WTC11 (cell line): Measurements from ENCODE around the gene R3HDM1. TPM values are rescaled to one million over a fixed set of nuclear protein-coding genes. Genes with fewer than 3 reads are reported as not detected.

ENCODE experiments used
- ATAC-seq: fragments of 200-7000 bp; cut with Tn5 transposase; 2 replicates; pipeline ENCODE4 v1.10.0; 2021; ENCODE audit warnings: mild to moderate bottlenecking, moderate library complexity
- CTCF ChIA-PET: fragments of 300-600 bp; sonication (Branson Sonifier 250); formaldehyde crosslinking; loops from one replicate; lab custom pipeline; 2021; ENCODE audit warnings: antibody characterized with exemption; lab: Charles Lee
- POLR2A ChIA-PET: fragments of 350-600 bp; sonication (Branson Sonifier 250); formaldehyde crosslinking; loops from one replicate; lab custom pipeline; 2021; ENCODE audit warnings: antibody characterized with exemption; lab: Charles Lee
- DNase-seq: peaks from one replicate; pipeline ENCODE4 v3.0.0; 2021; ENCODE audit warnings: low spot score
- H3K27ac Mint-ChIP-seq: 2 replicates; pipeline ENCODE4 v1.8.0; 2021; ENCODE audit warnings: mixed read lengths
- H3K27me3 Mint-ChIP-seq: 2 replicates; pipeline ENCODE4 v1.8.0; 2021; ENCODE audit warnings: low read depth, mild to moderate bottlenecking, moderate library complexity, mixed read lengths
- H3K36me3 Mint-ChIP-seq: 2 replicates; pipeline ENCODE4 v1.8.0; 2021; ENCODE audit warnings: mixed read lengths
- H3K4me1 Mint-ChIP-seq: 2 replicates; pipeline ENCODE4 v1.8.0; 2022; ENCODE audit warnings: mixed read lengths
- H3K4me3 Mint-ChIP-seq: 2 replicates; pipeline ENCODE4 v1.8.0; 2021; ENCODE audit warnings: mild to moderate bottlenecking, moderate library complexity, mixed read lengths
- H3K9me3 Mint-ChIP-seq: 2 replicates; pipeline ENCODE4 v1.8.0; 2021; ENCODE audit warnings: mixed read lengths
- FOXJ3 ChIP-seq: sonication (generic); formaldehyde crosslinking; IDR thresholded peaks from 2 replicates; pipeline ENCODE4 v1.9.0; 2021; ENCODE audit warnings: missing genetic modification reagents, mild to moderate bottlenecking, borderline replicate concordance
- GABPB1 ChIP-seq: sonication (generic); formaldehyde crosslinking; IDR thresholded peaks from 2 replicates; pipeline ENCODE4 v1.8.1; 2023; ENCODE audit warnings: mild to moderate bottlenecking, missing genetic modification reagents
- IRF2 ChIP-seq: sonication (generic); formaldehyde crosslinking; IDR thresholded peaks from 2 replicates; pipeline ENCODE4 v1.8.0; 2022; ENCODE audit warnings: low read depth, missing genetic modification reagents, borderline replicate concordance
- NFATC4 ChIP-seq: fragments of 250-450 bp; sonication (Bioruptor Pico); IDR thresholded peaks from 2 replicates; pipeline ENCODE4 v1.9.0; 2021; ENCODE audit warnings: mild to moderate bottlenecking
- NR3C1 ChIP-seq: sonication (generic); formaldehyde crosslinking; conservative IDR thresholded peaks from 2 replicates; pipeline ENCODE4 v1.8.1; 2023; ENCODE audit warnings: low read depth, mild to moderate bottlenecking, missing genetic modification reagents
- RELA ChIP-seq: sonication (generic); formaldehyde crosslinking; IDR thresholded peaks from 2 replicates; pipeline ENCODE4 v1.8.1; 2022; ENCODE audit warnings: missing genetic modification reagents, mild to moderate bottlenecking, borderline replicate concordance
- RORB ChIP-seq: fragments of 250-450 bp; sonication (Bioruptor Pico); IDR thresholded peaks from 2 replicates; pipeline ENCODE4 v1.9.0; 2021; ENCODE audit warnings: mild to moderate bottlenecking
- TCF7 ChIP-seq: sonication (generic); formaldehyde crosslinking; IDR thresholded peaks from 2 replicates; pipeline ENCODE4 v1.8.0; 2022; ENCODE audit warnings: mild to moderate bottlenecking, low read depth, missing genetic modification reagents, moderate library complexity
- TEAD1 ChIP-seq: sonication (generic); formaldehyde crosslinking; IDR thresholded peaks from 2 replicates; pipeline ENCODE4 v1.8.0; 2022; ENCODE audit warnings: mild to moderate bottlenecking, missing genetic modification reagents
- TEAD4 ChIP-seq: sonication (generic); formaldehyde crosslinking; IDR thresholded peaks from 2 replicates; pipeline ENCODE4 v1.8.0; 2022; ENCODE audit warnings: mild to moderate bottlenecking, missing genetic modification reagents
- TP53 ChIP-seq: sonication (generic); formaldehyde crosslinking; IDR thresholded peaks from 2 replicates; pipeline ENCODE4 v1.8.1; 2023; ENCODE audit warnings: mild to moderate bottlenecking, missing genetic modification reagents
- ZNF121 ChIP-seq: sonication (generic); formaldehyde crosslinking; IDR thresholded peaks from 2 replicates; pipeline ENCODE4 v1.8.0; 2023; ENCODE audit warnings: missing genetic modification reagents
- ZNF219 ChIP-seq: sonication (generic); formaldehyde crosslinking; IDR thresholded peaks from 2 replicates; pipeline ENCODE4 v1.8.0; 2023; ENCODE audit warnings: missing genetic modification reagents, mild to moderate bottlenecking, borderline replicate concordance
- ZNF396 ChIP-seq: fragments of 250-450 bp; sonication (Bioruptor Pico); IDR thresholded peaks from 2 replicates; pipeline ENCODE4 v1.8.0; 2021; ENCODE audit warnings: mild to moderate bottlenecking, moderate library complexity, borderline replicate concordance
- ZNF416 ChIP-seq: fragments of 250-450 bp; sonication (Bioruptor Pico); IDR thresholded peaks from 2 replicates; pipeline ENCODE4 v1.9.0; 2021; ENCODE audit warnings: mild to moderate bottlenecking, inconsistent platforms
- total RNA-seq: library from RNA; stranded (reverse); gene quantifications from 3 replicates; pipeline ENCODE4 v1.2.3, GENCODE V29; 2021
- TF ChIP-seq, protein P1 (sequence below): sonication (generic); formaldehyde crosslinking; IDR thresholded peaks from 2 replicates; pipeline ENCODE4 v1.8.1; 2022; ENCODE audit warnings: low read depth, missing genetic modification reagents, borderline replicate concordance
- TF ChIP-seq, protein P2 (sequence below): sonication (generic); formaldehyde crosslinking; conservative IDR thresholded peaks from 2 replicates; pipeline ENCODE4 v1.8.1; 2022; ENCODE audit warnings: mild to moderate bottlenecking, missing genetic modification reagents
- TF ChIP-seq, protein P3 (sequence below): sonication (generic); formaldehyde crosslinking; IDR thresholded peaks from 2 replicates; pipeline ENCODE4 v1.8.1; 2022; ENCODE audit warnings: mild to moderate bottlenecking, moderate library complexity, missing genetic modification reagents
- TF ChIP-seq, protein P4 (sequence below): sonication (generic); formaldehyde crosslinking; IDR thresholded peaks from 2 replicates; pipeline ENCODE4 v1.8.0; 2023; ENCODE audit warnings: mild to moderate bottlenecking, missing genetic modification reagents
- TF ChIP-seq, protein P5 (sequence below): fragments of 250-450 bp; sonication (Bioruptor Pico); IDR thresholded peaks from 2 replicates; pipeline ENCODE4 v1.9.0; 2021; ENCODE audit warnings: moderate library complexity, mild to moderate bottlenecking, inconsistent platforms, borderline replicate concordance
- TF ChIP-seq, protein P6 (sequence below): sonication (generic); formaldehyde crosslinking; conservative IDR thresholded peaks from 2 replicates; pipeline ENCODE4 v1.8.1; 2023; ENCODE audit warnings: mild to moderate bottlenecking, low read depth, missing genetic modification reagents, moderate library complexity

Gene R3HDM1
- total RNA-seq, 1 experiment from 2014 or later, result 58.4 TPM

DNA sequence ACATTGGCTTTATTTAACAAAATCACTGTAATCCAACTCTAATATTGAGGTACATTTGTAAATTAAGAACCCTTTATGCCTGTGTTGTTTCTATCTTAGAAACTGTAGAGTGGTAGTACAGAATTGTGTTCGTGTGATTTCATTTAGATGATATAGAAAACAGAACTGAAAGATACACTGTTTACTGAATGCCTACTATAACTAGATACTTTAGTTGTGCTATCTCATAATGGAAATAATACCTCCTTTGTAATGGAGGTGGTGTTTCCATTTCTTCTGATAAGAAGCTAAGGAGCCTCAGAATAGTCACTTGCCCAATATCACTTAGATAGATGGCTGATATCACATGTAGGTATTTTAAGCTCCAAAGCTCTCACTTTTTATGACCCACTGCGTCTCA lies 147.8 kb downstream of the R3HDM1 start:
- no peaks in the 10 kb centered on the region for H3K4me1 Mint-ChIP-seq
- DNase-seq (no peak), ATAC-seq (no peak)
- POLR2A ChIA-PET, result no interaction called here
- H3K9me3 Mint-ChIP-seq, result no peaks in the 10 kb centered on the region
- H3K27ac Mint-ChIP-seq, result no peak overlapping the region
- no peaks in the 10 kb centered on the region for H3K27me3 Mint-ChIP-seq
- CTCF ChIA-PET, result no interaction called here
- peaks cover 32% of the 10 kb centered on the region for H3K36me3 Mint-ChIP-seq
- TF ChIP-seq ZNF396 (CRISPR knock-in tag) (no peak), NFATC4 (no peak), RORB (CRISPR knock-in tag) (no peak), ZNF416 (CRISPR knock-in tag) (no peak), ZNF219 (CRISPR knock-in tag) (no peak), TP53 (no peak), TCF7 (no peak), NR3C1 (CRISPR knock-in tag) (no peak), TEAD1 (no peak), ZNF121 (CRISPR knock-in tag) (no peak), IRF2 (CRISPR knock-in tag) (no peak), GABPB1 (no peak), RELA (CRISPR knock-in tag) (no peak), TEAD4 (CRISPR knock-in tag) (no peak), FOXJ3 (CRISPR knock-in tag) (no peak)
- TF ChIP-seq, protein P1, sequence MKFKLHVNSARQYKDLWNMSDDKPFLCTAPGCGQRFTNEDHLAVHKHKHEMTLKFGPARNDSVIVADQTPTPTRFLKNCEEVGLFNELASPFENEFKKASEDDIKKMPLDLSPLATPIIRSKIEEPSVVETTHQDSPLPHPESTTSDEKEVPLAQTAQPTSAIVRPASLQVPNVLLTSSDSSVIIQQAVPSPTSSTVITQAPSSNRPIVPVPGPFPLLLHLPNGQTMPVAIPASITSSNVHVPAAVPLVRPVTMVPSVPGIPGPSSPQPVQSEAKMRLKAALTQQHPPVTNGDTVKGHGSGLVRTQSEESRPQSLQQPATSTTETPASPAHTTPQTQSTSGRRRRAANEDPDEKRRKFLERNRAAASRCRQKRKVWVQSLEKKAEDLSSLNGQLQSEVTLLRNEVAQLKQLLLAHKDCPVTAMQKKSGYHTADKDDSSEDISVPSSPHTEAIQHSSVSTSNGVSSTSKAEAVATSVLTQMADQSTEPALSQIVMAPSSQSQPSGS (CRISPR knock-in tag), result no peak
- TF ChIP-seq, protein P2, sequence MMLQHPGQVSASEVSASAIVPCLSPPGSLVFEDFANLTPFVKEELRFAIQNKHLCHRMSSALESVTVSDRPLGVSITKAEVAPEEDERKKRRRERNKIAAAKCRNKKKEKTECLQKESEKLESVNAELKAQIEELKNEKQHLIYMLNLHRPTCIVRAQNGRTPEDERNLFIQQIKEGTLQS (CRISPR knock-in tag), result no peak
- TF ChIP-seq, protein P3, sequence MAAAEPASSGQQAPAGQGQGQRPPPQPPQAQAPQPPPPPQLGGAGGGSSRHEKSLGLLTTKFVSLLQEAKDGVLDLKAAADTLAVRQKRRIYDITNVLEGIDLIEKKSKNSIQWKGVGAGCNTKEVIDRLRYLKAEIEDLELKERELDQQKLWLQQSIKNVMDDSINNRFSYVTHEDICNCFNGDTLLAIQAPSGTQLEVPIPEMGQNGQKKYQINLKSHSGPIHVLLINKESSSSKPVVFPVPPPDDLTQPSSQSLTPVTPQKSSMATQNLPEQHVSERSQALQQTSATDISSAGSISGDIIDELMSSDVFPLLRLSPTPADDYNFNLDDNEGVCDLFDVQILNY (CRISPR knock-in tag), result no peak
- TF ChIP-seq, protein P4, sequence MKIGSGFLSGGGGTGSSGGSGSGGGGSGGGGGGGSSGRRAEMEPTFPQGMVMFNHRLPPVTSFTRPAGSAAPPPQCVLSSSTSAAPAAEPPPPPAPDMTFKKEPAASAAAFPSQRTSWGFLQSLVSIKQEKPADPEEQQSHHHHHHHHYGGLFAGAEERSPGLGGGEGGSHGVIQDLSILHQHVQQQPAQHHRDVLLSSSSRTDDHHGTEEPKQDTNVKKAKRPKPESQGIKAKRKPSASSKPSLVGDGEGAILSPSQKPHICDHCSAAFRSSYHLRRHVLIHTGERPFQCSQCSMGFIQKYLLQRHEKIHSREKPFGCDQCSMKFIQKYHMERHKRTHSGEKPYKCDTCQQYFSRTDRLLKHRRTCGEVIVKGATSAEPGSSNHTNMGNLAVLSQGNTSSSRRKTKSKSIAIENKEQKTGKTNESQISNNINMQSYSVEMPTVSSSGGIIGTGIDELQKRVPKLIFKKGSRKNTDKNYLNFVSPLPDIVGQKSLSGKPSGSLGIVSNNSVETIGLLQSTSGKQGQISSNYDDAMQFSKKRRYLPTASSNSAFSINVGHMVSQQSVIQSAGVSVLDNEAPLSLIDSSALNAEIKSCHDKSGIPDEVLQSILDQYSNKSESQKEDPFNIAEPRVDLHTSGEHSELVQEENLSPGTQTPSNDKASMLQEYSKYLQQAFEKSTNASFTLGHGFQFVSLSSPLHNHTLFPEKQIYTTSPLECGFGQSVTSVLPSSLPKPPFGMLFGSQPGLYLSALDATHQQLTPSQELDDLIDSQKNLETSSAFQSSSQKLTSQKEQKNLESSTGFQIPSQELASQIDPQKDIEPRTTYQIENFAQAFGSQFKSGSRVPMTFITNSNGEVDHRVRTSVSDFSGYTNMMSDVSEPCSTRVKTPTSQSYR (CRISPR knock-in tag), result no peak
- TF ChIP-seq, protein P5, sequence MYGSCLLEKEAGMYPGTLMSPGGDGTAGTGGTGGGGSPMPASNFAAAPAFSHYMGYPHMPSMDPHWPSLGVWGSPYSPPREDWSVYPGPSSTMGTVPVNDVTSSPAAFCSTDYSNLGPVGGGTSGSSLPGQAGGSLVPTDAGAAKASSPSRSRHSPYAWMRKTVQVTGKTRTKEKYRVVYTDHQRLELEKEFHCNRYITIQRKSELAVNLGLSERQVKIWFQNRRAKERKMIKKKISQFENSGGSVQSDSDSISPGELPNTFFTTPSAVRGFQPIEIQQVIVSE (CRISPR knock-in tag), result no peak
- TF ChIP-seq, all 79 proteins: peak for 0
- no peak overlapping the region for H3K4me3 Mint-ChIP-seq

DNA sequence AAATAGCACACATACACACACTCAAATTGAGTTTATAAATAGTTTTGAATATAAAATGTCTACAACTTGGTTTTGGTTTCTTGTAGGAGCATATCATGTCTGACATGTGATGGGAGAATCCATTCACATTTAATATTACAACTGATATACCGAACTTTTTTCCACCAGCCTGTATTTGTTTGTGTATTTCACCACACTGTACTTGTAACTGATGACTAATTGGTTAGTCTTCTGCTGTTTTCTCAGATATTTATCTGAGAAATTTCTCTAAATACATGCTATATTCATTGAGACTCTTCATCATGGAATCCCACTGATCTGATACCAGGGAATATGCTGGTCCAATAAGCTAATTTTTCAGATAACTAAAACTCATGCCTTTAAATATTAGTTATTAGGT lies 154.1 kb downstream of the R3HDM1 start:
- Mint-ChIP-seq H3K36me3 (peaks cover 23% of the 10 kb centered on the region), H3K9me3 (no peaks in the 10 kb centered on the region), H3K4me1 (no peaks in the 10 kb centered on the region), H3K27ac (no peak overlapping the region), H3K4me3 (no peak overlapping the region), H3K27me3 (no peaks in the 10 kb centered on the region)
- ChIA-PET CTCF (interaction anchor here (1.2 kb wide), 1 partner anchor 24 kb away, joined by 4 read pairs; no protein-coding TSS in a partner anchor), POLR2A (no interaction called here)
- no peak for ATAC-seq
- no peak for DNase-seq
- TF ChIP-seq ZNF219 (CRISPR knock-in tag) (no peak), ZNF121 (CRISPR knock-in tag) (no peak), TCF7 (no peak), NFATC4 (no peak)
- TF ChIP-seq, protein P6, sequence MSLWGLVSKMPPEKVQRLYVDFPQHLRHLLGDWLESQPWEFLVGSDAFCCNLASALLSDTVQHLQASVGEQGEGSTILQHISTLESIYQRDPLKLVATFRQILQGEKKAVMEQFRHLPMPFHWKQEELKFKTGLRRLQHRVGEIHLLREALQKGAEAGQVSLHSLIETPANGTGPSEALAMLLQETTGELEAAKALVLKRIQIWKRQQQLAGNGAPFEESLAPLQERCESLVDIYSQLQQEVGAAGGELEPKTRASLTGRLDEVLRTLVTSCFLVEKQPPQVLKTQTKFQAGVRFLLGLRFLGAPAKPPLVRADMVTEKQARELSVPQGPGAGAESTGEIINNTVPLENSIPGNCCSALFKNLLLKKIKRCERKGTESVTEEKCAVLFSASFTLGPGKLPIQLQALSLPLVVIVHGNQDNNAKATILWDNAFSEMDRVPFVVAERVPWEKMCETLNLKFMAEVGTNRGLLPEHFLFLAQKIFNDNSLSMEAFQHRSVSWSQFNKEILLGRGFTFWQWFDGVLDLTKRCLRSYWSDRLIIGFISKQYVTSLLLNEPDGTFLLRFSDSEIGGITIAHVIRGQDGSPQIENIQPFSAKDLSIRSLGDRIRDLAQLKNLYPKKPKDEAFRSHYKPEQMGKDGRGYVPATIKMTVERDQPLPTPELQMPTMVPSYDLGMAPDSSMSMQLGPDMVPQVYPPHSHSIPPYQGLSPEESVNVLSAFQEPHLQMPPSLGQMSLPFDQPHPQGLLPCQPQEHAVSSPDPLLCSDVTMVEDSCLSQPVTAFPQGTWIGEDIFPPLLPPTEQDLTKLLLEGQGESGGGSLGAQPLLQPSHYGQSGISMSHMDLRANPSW (CRISPR knock-in tag), result no peak
